WTC11 (cell line): Measurements from ENCODE around the gene TRAF2. TPM values are rescaled to one million over a fixed set of nuclear protein-coding genes. Genes with fewer than 3 reads are reported as not detected.
A peak's percentile ranks its signal among the peaks of the same experiment; 100 is the strongest.

ENCODE experiments used
- CBFB ChIP-seq: sonication (generic); formaldehyde crosslinking; IDR thresholded peaks from 2 replicates; pipeline ENCODE4 v1.8.1; 2022; ENCODE audit warnings: mild to moderate bottlenecking, low read depth, missing genetic modification reagents
- ESRRA ChIP-seq: sonication (generic); formaldehyde crosslinking; IDR thresholded peaks from 2 replicates; pipeline ENCODE4 v1.8.1; 2022; ENCODE audit warnings: mild to moderate bottlenecking, missing genetic modification reagents, borderline replicate concordance
- ETV6 ChIP-seq: sonication (generic); formaldehyde crosslinking; IDR thresholded peaks from 2 replicates; pipeline ENCODE4 v1.8.1; 2022; ENCODE audit warnings: mild to moderate bottlenecking, missing genetic modification reagents
- FOXK1 ChIP-seq: sonication (generic); formaldehyde crosslinking; IDR thresholded peaks from 2 replicates; pipeline ENCODE4 v1.8.0; 2022; ENCODE audit warnings: mild to moderate bottlenecking, moderate library complexity, missing genetic modification reagents
- GABPB1 ChIP-seq: sonication (generic); formaldehyde crosslinking; IDR thresholded peaks from 2 replicates; pipeline ENCODE4 v1.8.1; 2023; ENCODE audit warnings: mild to moderate bottlenecking, missing genetic modification reagents
- GRHL2 ChIP-seq: fragments of 250-450 bp; sonication (Bioruptor Pico); IDR thresholded peaks from 2 replicates; pipeline ENCODE4 v1.8.0; 2022; ENCODE audit warnings: mild to moderate bottlenecking, moderate library complexity; ENCODE audit not compliant: insufficient replicate concordance, severe bottlenecking
- JAZF1 ChIP-seq: fragments of 250-450 bp; sonication (Bioruptor Pico); IDR thresholded peaks from 2 replicates; pipeline ENCODE4 v1.9.0; 2021; ENCODE audit warnings: moderate library complexity, mild to moderate bottlenecking, inconsistent platforms
- JUN ChIP-seq: sonication (generic); formaldehyde crosslinking; IDR thresholded peaks from 2 replicates; pipeline ENCODE4 v1.8.0; 2023; ENCODE audit warnings: mild to moderate bottlenecking, missing genetic modification reagents
- MXD4 ChIP-seq: fragments of 250-450 bp; sonication (Bioruptor Pico); IDR thresholded peaks from 2 replicates; pipeline ENCODE4 v1.8.0; 2021; ENCODE audit warnings: mild to moderate bottlenecking, moderate library complexity, borderline replicate concordance
- NFATC4 ChIP-seq: fragments of 250-450 bp; sonication (Bioruptor Pico); IDR thresholded peaks from 2 replicates; pipeline ENCODE4 v1.9.0; 2021; ENCODE audit warnings: mild to moderate bottlenecking
- SMAD4 ChIP-seq: sonication (generic); formaldehyde crosslinking; IDR thresholded peaks from 2 replicates; pipeline ENCODE4 v1.8.0; 2022; ENCODE audit warnings: mild to moderate bottlenecking, missing genetic modification reagents
- SOX15 ChIP-seq: fragments of 250-450 bp; sonication (Bioruptor Pico); IDR thresholded peaks from 2 replicates; pipeline ENCODE4 v1.9.0; 2021; ENCODE audit warnings: mild to moderate bottlenecking
- TCF7 ChIP-seq: sonication (generic); formaldehyde crosslinking; IDR thresholded peaks from 2 replicates; pipeline ENCODE4 v1.8.0; 2022; ENCODE audit warnings: mild to moderate bottlenecking, low read depth, missing genetic modification reagents, moderate library complexity
- ZBTB21 ChIP-seq: sonication (generic); formaldehyde crosslinking; IDR thresholded peaks from 2 replicates; pipeline ENCODE4 v1.8.1; 2023; ENCODE audit warnings: mild to moderate bottlenecking, missing genetic modification reagents, borderline replicate concordance
- ZNF317 ChIP-seq: sonication (generic); formaldehyde crosslinking; IDR thresholded peaks from 2 replicates; pipeline ENCODE4 v1.8.1; 2023; ENCODE audit warnings: low read depth, mild to moderate bottlenecking, moderate library complexity, missing genetic modification reagents, borderline replicate concordance
- ZNF396 ChIP-seq: fragments of 250-450 bp; sonication (Bioruptor Pico); IDR thresholded peaks from 2 replicates; pipeline ENCODE4 v1.8.0; 2021; ENCODE audit warnings: mild to moderate bottlenecking, moderate library complexity, borderline replicate concordance
- ZNF423 ChIP-seq: fragments of 250-450 bp; sonication (Bioruptor Pico); IDR thresholded peaks from 2 replicates; pipeline ENCODE4 v2.1.2; 2022; ENCODE audit warnings: mild to moderate bottlenecking, moderate library complexity
- total RNA-seq: library from RNA; stranded (reverse); gene quantifications from 3 replicates; pipeline ENCODE4 v1.2.3, GENCODE V29; 2021
- TF ChIP-seq, protein P1 (sequence below): sonication (generic); formaldehyde crosslinking; IDR thresholded peaks from 2 replicates; pipeline ENCODE4 v1.8.0; 2023; ENCODE audit warnings: mild to moderate bottlenecking, missing genetic modification reagents
- TF ChIP-seq, protein P2 (sequence below): sonication (generic); formaldehyde crosslinking; IDR thresholded peaks from 2 replicates; pipeline ENCODE4 v1.8.1; 2023; ENCODE audit warnings: mild to moderate bottlenecking, missing genetic modification reagents, moderate library complexity
- TF ChIP-seq, protein P3 (sequence below): sonication (generic); formaldehyde crosslinking; IDR thresholded peaks from 2 replicates; pipeline ENCODE4 v1.8.1; 2023; ENCODE audit warnings: mild to moderate bottlenecking, missing genetic modification reagents, moderate library complexity
- TF ChIP-seq, protein P4 (sequence below): sonication (generic); formaldehyde crosslinking; IDR thresholded peaks from 2 replicates; pipeline ENCODE4 v1.8.1; 2023; ENCODE audit warnings: mild to moderate bottlenecking, moderate library complexity, missing genetic modification reagents
- TF ChIP-seq, protein P5 (sequence below): fragments of 250-450 bp; sonication (Bioruptor Pico); IDR thresholded peaks from 2 replicates; pipeline ENCODE4 v1.9.0; 2021; ENCODE audit warnings: mild to moderate bottlenecking
- TF ChIP-seq, protein P6 (sequence below): sonication (generic); formaldehyde crosslinking; IDR thresholded peaks from 2 replicates; pipeline ENCODE4 v1.8.1; 2022; ENCODE audit warnings: missing genetic modification reagents, borderline replicate concordance
- TF ChIP-seq, protein P7 (sequence below): sonication (generic); formaldehyde crosslinking; IDR thresholded peaks from 2 replicates; pipeline ENCODE4 v1.8.0; 2023; ENCODE audit warnings: missing genetic modification reagents, mild to moderate bottlenecking, borderline replicate concordance
- TF ChIP-seq, protein P8 (sequence below): sonication (generic); formaldehyde crosslinking; IDR thresholded peaks from 2 replicates; pipeline ENCODE4 v1.8.1; 2022; ENCODE audit warnings: low read depth, missing genetic modification reagents, borderline replicate concordance

The TRAF2 gene
- total RNA-seq, 1 experiment from 2014 or later = 55.0 TPM

DNA sequence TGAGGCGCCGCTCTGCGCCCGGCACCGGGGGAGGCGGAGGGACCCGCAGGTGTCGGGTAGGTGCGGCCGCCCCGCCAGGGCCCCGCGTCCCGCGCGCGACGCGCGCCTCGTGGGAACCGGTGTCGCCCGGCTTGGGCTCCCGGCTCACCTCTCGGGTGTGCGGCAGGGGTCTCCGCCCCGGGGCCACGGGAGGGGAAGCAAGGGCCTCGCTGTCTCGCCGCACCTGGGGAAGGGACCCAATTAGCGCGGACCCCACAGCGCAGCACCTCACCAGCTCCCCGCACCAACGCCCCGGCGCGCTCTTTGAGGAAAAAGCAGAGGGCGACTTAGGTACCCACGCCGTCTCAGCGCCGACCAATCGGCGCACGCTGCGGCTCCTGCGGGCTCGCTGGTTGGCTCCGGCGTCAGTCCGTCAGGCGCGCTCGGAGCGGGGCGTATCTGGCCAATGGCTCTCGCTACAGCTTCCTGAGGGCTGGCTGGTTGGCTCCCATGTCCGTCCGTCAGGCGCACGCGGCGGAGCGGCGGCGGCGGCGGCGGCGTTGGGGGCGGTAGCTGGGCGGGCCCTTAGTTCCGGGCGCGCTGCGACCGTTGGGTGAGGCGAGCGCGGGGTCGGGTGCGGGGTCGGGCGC is at the start of gene TRAF2 (continued):
- TF ChIP-seq, protein P1, sequence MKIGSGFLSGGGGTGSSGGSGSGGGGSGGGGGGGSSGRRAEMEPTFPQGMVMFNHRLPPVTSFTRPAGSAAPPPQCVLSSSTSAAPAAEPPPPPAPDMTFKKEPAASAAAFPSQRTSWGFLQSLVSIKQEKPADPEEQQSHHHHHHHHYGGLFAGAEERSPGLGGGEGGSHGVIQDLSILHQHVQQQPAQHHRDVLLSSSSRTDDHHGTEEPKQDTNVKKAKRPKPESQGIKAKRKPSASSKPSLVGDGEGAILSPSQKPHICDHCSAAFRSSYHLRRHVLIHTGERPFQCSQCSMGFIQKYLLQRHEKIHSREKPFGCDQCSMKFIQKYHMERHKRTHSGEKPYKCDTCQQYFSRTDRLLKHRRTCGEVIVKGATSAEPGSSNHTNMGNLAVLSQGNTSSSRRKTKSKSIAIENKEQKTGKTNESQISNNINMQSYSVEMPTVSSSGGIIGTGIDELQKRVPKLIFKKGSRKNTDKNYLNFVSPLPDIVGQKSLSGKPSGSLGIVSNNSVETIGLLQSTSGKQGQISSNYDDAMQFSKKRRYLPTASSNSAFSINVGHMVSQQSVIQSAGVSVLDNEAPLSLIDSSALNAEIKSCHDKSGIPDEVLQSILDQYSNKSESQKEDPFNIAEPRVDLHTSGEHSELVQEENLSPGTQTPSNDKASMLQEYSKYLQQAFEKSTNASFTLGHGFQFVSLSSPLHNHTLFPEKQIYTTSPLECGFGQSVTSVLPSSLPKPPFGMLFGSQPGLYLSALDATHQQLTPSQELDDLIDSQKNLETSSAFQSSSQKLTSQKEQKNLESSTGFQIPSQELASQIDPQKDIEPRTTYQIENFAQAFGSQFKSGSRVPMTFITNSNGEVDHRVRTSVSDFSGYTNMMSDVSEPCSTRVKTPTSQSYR (CRISPR knock-in tag) = no peak
- TF ChIP-seq, protein P2, sequence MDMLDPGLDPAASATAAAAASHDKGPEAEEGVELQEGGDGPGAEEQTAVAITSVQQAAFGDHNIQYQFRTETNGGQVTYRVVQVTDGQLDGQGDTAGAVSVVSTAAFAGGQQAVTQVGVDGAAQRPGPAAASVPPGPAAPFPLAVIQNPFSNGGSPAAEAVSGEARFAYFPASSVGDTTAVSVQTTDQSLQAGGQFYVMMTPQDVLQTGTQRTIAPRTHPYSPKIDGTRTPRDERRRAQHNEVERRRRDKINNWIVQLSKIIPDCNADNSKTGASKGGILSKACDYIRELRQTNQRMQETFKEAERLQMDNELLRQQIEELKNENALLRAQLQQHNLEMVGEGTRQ (CRISPR knock-in tag) = peak; percentile 62
- TF ChIP-seq CBFB (CRISPR knock-in tag) (no peak), SMAD4 (no peak), ZNF317 (CRISPR knock-in tag) (no peak), TCF7 (no peak), ZNF396 (CRISPR knock-in tag) (no peak), ZBTB21 (CRISPR knock-in tag) (no peak), MXD4 (CRISPR knock-in tag) (no peak), ETV6 (CRISPR knock-in tag) (0 out of 2 replicates have a peak, but pooled peaks have one; percentile 15), ESRRA (CRISPR knock-in tag) (no peak), SOX15 (CRISPR knock-in tag) (no peak), GRHL2 (CRISPR knock-in tag) (no peak), NFATC4 (CRISPR knock-in tag) (no peak), ZNF423 (CRISPR knock-in tag) (no peak), JUN (CRISPR knock-in tag) (no peak), JAZF1 (CRISPR knock-in tag) (no peak), FOXK1 (CRISPR knock-in tag) (no peak), GABPB1 (CRISPR knock-in tag) (peak; percentile 39; the same call in 1 of the 2 replicates)
- TF ChIP-seq, protein P3, sequence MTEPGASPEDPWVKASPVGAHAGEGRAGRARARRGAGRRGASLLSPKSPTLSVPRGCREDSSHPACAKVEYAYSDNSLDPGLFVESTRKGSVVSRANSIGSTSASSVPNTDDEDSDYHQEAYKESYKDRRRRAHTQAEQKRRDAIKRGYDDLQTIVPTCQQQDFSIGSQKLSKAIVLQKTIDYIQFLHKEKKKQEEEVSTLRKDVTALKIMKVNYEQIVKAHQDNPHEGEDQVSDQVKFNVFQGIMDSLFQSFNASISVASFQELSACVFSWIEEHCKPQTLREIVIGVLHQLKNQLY (CRISPR knock-in tag) = no peak
- TF ChIP-seq, protein P4, sequence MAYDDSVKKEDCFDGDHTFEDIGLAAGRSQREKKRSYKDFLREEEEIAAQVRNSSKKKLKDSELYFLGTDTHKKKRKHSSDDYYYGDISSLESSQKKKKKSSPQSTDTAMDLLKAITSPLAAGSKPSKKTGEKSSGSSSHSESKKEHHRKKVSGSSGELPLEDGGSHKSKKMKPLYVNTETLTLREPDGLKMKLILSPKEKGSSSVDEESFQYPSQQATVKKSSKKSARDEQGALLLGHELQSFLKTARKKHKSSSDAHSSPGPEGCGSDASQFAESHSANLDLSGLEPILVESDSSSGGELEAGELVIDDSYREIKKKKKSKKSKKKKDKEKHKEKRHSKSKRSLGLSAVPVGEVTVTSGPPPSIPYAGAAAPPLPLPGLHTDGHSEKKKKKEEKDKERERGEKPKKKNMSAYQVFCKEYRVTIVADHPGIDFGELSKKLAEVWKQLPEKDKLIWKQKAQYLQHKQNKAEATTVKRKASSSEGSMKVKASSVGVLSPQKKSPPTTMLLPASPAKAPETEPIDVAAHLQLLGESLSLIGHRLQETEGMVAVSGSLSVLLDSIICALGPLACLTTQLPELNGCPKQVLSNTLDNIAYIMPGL = no peak; the same call in 1 of the 2 replicates
- TF ChIP-seq, protein P5, sequence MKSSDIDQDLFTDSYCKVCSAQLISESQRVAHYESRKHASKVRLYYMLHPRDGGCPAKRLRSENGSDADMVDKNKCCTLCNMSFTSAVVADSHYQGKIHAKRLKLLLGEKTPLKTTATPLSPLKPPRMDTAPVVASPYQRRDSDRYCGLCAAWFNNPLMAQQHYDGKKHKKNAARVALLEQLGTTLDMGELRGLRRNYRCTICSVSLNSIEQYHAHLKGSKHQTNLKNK (CRISPR knock-in tag) = no peak
- TF ChIP-seq, protein P6, sequence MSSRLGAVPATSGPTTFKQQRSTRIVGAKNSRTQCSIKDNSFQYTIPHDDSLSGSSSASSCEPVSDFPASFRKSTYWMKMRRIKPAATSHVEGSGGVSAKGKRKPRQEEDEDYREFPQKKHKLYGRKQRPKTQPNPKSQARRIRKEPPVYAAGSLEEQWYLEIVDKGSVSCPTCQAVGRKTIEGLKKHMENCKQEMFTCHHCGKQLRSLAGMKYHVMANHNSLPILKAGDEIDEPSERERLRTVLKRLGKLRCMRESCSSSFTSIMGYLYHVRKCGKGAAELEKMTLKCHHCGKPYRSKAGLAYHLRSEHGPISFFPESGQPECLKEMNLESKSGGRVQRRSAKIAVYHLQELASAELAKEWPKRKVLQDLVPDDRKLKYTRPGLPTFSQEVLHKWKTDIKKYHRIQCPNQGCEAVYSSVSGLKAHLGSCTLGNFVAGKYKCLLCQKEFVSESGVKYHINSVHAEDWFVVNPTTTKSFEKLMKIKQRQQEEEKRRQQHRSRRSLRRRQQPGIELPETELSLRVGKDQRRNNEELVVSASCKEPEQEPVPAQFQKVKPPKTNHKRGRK (CRISPR knock-in tag) = no peak
- TF ChIP-seq, protein P7, sequence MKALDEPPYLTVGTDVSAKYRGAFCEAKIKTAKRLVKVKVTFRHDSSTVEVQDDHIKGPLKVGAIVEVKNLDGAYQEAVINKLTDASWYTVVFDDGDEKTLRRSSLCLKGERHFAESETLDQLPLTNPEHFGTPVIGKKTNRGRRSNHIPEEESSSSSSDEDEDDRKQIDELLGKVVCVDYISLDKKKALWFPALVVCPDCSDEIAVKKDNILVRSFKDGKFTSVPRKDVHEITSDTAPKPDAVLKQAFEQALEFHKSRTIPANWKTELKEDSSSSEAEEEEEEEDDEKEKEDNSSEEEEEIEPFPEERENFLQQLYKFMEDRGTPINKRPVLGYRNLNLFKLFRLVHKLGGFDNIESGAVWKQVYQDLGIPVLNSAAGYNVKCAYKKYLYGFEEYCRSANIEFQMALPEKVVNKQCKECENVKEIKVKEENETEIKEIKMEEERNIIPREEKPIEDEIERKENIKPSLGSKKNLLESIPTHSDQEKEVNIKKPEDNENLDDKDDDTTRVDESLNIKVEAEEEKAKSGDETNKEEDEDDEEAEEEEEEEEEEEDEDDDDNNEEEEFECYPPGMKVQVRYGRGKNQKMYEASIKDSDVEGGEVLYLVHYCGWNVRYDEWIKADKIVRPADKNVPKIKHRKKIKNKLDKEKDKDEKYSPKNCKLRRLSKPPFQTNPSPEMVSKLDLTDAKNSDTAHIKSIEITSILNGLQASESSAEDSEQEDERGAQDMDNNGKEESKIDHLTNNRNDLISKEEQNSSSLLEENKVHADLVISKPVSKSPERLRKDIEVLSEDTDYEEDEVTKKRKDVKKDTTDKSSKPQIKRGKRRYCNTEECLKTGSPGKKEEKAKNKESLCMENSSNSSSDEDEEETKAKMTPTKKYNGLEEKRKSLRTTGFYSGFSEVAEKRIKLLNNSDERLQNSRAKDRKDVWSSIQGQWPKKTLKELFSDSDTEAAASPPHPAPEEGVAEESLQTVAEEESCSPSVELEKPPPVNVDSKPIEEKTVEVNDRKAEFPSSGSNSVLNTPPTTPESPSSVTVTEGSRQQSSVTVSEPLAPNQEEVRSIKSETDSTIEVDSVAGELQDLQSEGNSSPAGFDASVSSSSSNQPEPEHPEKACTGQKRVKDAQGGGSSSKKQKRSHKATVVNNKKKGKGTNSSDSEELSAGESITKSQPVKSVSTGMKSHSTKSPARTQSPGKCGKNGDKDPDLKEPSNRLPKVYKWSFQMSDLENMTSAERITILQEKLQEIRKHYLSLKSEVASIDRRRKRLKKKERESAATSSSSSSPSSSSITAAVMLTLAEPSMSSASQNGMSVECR = 0 out of 2 replicates have a peak, but pooled peaks have one; percentile 81
- TF ChIP-seq, protein P8, sequence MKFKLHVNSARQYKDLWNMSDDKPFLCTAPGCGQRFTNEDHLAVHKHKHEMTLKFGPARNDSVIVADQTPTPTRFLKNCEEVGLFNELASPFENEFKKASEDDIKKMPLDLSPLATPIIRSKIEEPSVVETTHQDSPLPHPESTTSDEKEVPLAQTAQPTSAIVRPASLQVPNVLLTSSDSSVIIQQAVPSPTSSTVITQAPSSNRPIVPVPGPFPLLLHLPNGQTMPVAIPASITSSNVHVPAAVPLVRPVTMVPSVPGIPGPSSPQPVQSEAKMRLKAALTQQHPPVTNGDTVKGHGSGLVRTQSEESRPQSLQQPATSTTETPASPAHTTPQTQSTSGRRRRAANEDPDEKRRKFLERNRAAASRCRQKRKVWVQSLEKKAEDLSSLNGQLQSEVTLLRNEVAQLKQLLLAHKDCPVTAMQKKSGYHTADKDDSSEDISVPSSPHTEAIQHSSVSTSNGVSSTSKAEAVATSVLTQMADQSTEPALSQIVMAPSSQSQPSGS (CRISPR knock-in tag) = no peak
